ENCODE measurements around the gene PDE11A. TPM values are rescaled to one million over a fixed set of nuclear protein-coding genes. Genes with fewer than 3 reads are reported as not detected.

PDE11A gene
- total and polyA plus RNA-seq, 4 donors: 0.11 to 1.3 (median 0.25) TPM; not detected in 1

- ATAC-seq (ENCODE audit: insufficient read depth, low FRiP score) (no peak), DNase-seq (no peak)
- H3K36me3 ChIP-seq (ENCODE audit: control insufficient read depth in 4 of 4, insufficient read depth in 4 of 4, low read length in 4 of 4): no peaks in the 10 kb centered on the region
- H3K4me1 ChIP-seq (ENCODE audit: control insufficient read depth in 5 of 5, insufficient read depth in 5 of 5, low read length in 5 of 5): no peaks in the 10 kb centered on the region
- H3K4me3 ChIP-seq: no peak overlapping the region
- 93 to 100% methylated on average over 2 of the region's 2 CpGs for WGBS, 2 donors
- no peaks in the 10 kb centered on the region for H3K9me3 ChIP-seq (ENCODE audit: control insufficient read depth in 4 of 4, insufficient read depth in 3 of 4, low read length in 3 of 4)
- H3K27ac ChIP-seq (ENCODE audit: low read depth in 1 of 2, low read length in 1 of 2): no peak overlapping the region
- H3K27me3 ChIP-seq (ENCODE audit: control insufficient read depth in 3 of 3, insufficient read depth in 3 of 3, low read length in 2 of 3): no peaks in the 10 kb centered on the region
- no peak for TF ChIP-seq CTCF (IDR thresholded peaks at IDR 0.05; ENCODE audit: control extremely low read depth, extremely low read depth)
- H3K9ac ChIP-seq (ENCODE audit: insufficient read depth in 1 of 2, low read length in 2 of 2): no peak overlapping the region
Measured at GRCh38 chr2:177908824-177909223, 163.8 kb downstream of the PDE11A start.

GRCh38 chr2:177908182-177908581 lies 164.4 kb downstream of the PDE11A start:
- Histone ChIP-seq H3K9me3 (ENCODE audit: control insufficient read depth in 4 of 4, insufficient read depth in 3 of 4, low read length in 3 of 4) (no peaks in the 10 kb centered on the region), H3K27me3 (ENCODE audit: control insufficient read depth in 3 of 3, insufficient read depth in 3 of 3, low read length in 2 of 3) (no peaks in the 10 kb centered on the region), H3K4me1 (ENCODE audit: control insufficient read depth in 5 of 5, insufficient read depth in 5 of 5, low read length in 5 of 5) (no peaks in the 10 kb centered on the region), H3K27ac (ENCODE audit: low read depth in 1 of 2, low read length in 1 of 2) (no peak overlapping the region), H3K9ac (ENCODE audit: insufficient read depth in 1 of 2, low read length in 2 of 2) (no peak overlapping the region), H3K36me3 (ENCODE audit: control insufficient read depth in 4 of 4, insufficient read depth in 4 of 4, low read length in 4 of 4) (no peaks in the 10 kb centered on the region), H3K4me3 (no peak overlapping the region)
- WGBS, 2 donors: 64 to 67% methylated on average over 2 of the region's 2 CpGs
- no peak for TF ChIP-seq CTCF (IDR thresholded peaks at IDR 0.05; ENCODE audit: control extremely low read depth, extremely low read depth)
- ATAC-seq (ENCODE audit: insufficient read depth, low FRiP score) (no peak), DNase-seq (no peak)

GRCh38 chr2:177906041-177906718 lies 166.4 kb downstream of the PDE11A start:
- no peak overlapping the region for H3K4me3 ChIP-seq
- DNase-seq (peak; percentile 43 to 67 (median 58)), ATAC-seq (ENCODE audit: insufficient read depth, low FRiP score) (peak; percentile 82)
- no peaks in the 10 kb centered on the region for H3K9me3 ChIP-seq (ENCODE audit: control insufficient read depth in 4 of 4, insufficient read depth in 3 of 4, low read length in 3 of 4)
- H3K9ac ChIP-seq (ENCODE audit: insufficient read depth in 1 of 2, low read length in 2 of 2): no peak overlapping the region
- H3K27ac ChIP-seq (ENCODE audit: low read depth in 1 of 2, low read length in 1 of 2): no peak overlapping the region
- H3K4me1 ChIP-seq (ENCODE audit: control insufficient read depth in 5 of 5, insufficient read depth in 5 of 5, low read length in 5 of 5): peaks cover 0 to 5% (median 0%) of the 10 kb centered on the region in 5 donors
- 40 to 45% methylated on average over 12 of the region's 12 CpGs for WGBS, 2 donors
- peak; percentile 43 for TF ChIP-seq CTCF (IDR thresholded peaks at IDR 0.05; ENCODE audit: control extremely low read depth, extremely low read depth)
- H3K27me3 ChIP-seq (ENCODE audit: control insufficient read depth in 3 of 3, insufficient read depth in 3 of 3, low read length in 2 of 3): no peaks in the 10 kb centered on the region
- H3K36me3 ChIP-seq (ENCODE audit: control insufficient read depth in 4 of 4, insufficient read depth in 4 of 4, low read length in 4 of 4): no peaks in the 10 kb centered on the region

GRCh38 chr2:177905640-177906039 lies 166.9 kb downstream of the PDE11A start:
- Histone ChIP-seq H3K9me3 (ENCODE audit: control insufficient read depth in 4 of 4, insufficient read depth in 3 of 4, low read length in 3 of 4) (no peaks in the 10 kb centered on the region), H3K4me3 (no peak overlapping the region), H3K36me3 (ENCODE audit: control insufficient read depth in 4 of 4, insufficient read depth in 4 of 4, low read length in 4 of 4) (no peaks in the 10 kb centered on the region), H3K27me3 (ENCODE audit: control insufficient read depth in 3 of 3, insufficient read depth in 3 of 3, low read length in 2 of 3) (no peaks in the 10 kb centered on the region), H3K4me1 (ENCODE audit: control insufficient read depth in 5 of 5, insufficient read depth in 5 of 5, low read length in 5 of 5) (peaks cover 0 to 5% (median 0%) of the 10 kb centered on the region in 5 donors), H3K9ac (ENCODE audit: insufficient read depth in 1 of 2, low read length in 2 of 2) (no peak overlapping the region), H3K27ac (ENCODE audit: low read depth in 1 of 2, low read length in 1 of 2) (no peak overlapping the region)
- ATAC-seq (ENCODE audit: insufficient read depth, low FRiP score): no peak
- no peak for DNase-seq
- WGBS, 2 donors: 84 to 96% methylated on average over 2 of the region's 2 CpGs
- no peak for TF ChIP-seq CTCF (IDR thresholded peaks at IDR 0.05; ENCODE audit: control extremely low read depth, extremely low read depth)

All from lung (tissue), 12 donors.